ENCODE data around the gene CSNK2A1. TPM values are rescaled to one million over a fixed set of nuclear protein-coding genes. Genes with fewer than 3 reads are reported as not detected.
A peak's percentile ranks its signal among the peaks of the same experiment; 100 is the strongest.
"Not testable (repeated sequence)": the region's sequence is repeated elsewhere in the genome, so short reads cannot be mapped to it uniquely, and the experiment has no call there.

CSNK2A1 gene
- total RNA-seq, 5 donors from 2014 or later (not counting 1 experiment from before 2014, with no cell fraction given) = 73.7 to 84.4 (median 77.4) TPM

DNA sequence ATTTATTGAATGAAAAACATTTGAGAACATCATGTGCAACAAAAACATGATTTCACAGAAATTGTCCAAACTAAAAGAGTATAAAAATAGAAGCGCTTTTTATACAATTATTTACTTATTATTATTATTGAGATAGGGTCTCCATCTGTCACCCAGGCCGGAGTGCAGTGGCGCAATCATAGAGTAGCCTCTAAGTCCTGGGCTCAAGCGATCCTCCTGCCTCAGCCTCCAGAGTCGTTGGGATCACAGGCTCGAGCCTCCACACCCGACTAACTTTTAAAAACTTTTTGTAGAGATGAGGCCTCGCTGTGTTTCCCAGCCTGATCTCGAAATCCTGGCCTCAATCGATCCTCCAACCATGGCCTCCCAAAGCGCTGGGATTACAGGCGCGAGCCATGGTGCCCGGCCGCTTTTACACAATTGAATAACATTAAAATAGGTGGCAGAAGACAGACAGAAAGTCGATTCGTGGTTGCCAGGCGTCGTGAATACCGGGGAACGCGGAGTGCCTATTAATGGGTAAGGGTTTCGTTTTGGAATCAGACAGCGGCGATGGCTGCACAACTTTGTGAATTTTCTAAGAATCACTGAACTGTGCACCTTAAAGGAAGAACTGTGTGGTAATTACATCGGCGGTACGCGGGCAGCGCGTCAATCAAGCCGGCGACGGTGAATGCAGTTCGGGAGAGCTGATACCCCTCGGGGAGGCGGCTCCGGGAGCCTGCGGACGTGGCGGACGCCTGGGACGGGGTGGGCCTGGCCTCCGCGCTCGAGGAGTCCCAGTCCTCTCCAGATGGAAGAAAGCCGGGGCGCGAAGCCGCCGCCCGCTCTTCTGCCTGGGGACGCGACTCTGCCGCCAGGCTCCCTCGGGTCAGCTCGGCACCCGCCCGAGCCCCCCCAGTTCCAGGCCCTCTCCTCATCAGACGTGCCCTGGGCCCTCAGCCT is 82.1 kb downstream of the CSNK2A1 start:
- CTCF ChIA-PET = interaction anchor here in 1 of 2 donors (0.6 to 1.7 kb wide), 6 partner anchors 17 to 195 kb away, joined by 3 to 6 read pairs (median 4); no protein-coding TSS in a partner anchor

DNA sequence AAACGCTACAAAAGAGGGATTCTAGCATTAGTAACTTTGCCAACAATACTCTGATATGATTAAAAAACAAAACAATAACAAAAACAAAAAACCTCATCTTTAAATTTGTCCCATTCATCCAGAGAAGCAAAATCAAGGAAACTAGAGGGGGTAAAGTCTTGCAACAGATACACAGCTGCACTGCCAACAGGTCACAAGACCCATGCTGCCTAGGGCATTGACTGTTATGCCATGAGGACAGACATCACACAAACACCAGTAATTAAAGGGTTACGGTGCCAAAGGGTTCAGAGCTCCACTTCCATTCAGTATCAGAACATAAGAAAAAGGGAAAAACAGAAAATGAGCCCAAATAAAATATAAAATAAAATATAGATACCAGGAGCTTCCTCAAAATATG is 82.9 kb downstream of the CSNK2A1 start:
- Histone ChIP-seq H3K4me3 (ENCODE audit: control insufficient read depth in 1 of 2, extremely low read depth in 1 of 2, low read length in 1 of 2) (no peak overlapping the region), H3K27me3 (replicated peaks in 1 of 2; ENCODE audit: control insufficient read depth in 2 of 2, extremely low read depth in 1 of 2, insufficient read depth in 2 of 2, low read length in 1 of 2) (no peaks in the 10 kb centered on the region), H3K4me1 (ENCODE audit: control insufficient read depth in 1 of 2, extremely low read depth in 1 of 2, insufficient read depth in 2 of 2, low read length in 2 of 2) (peaks cover 27 to 31% of the 10 kb centered on the region in 2 experiments), H3K27ac (ENCODE audit: low read length) (no peak overlapping the region), H3K36me3 (ENCODE audit: control insufficient read depth in 2 of 2, extremely low read depth in 1 of 2, insufficient read depth in 1 of 2, low read length in 1 of 2) (no peaks in the 10 kb centered on the region), H3K9me3 (no peaks in the 10 kb centered on the region)
- no peaks in the 10 kb centered on the region for H3K27me3 Mint-ChIP-seq
- peaks cover 49 to 51% (median 50%) of the 10 kb centered on the region in 3 donors for H3K4me1 Mint-ChIP-seq
- CTCF ChIA-PET = interaction anchor here in 1 of 2 donors (0.6 to 1.4 kb wide), 2 partner anchors 18 to 137 kb away, joined by 3 to 5 read pairs; no protein-coding TSS in a partner anchor
- peak overlapping the region in 1 of 2 donors; percentile 52 for H3K27ac Mint-ChIP-seq
- ATAC-seq (replicated peaks in 1 of 4) = no peak
- peak overlapping the region; percentile 54 to 94 (median 85) for H3K4me3 Mint-ChIP-seq
- POLR2A ChIA-PET = interaction anchor here in 1 of 2 donors (0.6 kb wide), 1 partner anchor 80 kb away, joined by 9 read pairs; the partner anchor contains the start of gene TRIB3
- peaks cover 3% of the 10 kb centered on the region for H3K36me3 Mint-ChIP-seq
- WGBS (ENCODE audit: insufficient coverage) = no CpG with 5 or more reads among the region's 2 CpGs
- no peak for DNase-seq
- H3K9me3 Mint-ChIP-seq = no peaks in the 10 kb centered on the region

More for the DNA sequence above, 82.1 kb downstream of the CSNK2A1 start:
- Mint-ChIP-seq H3K36me3 (no peaks in the 10 kb centered on the region), H3K4me1 (peaks cover 45 to 49% (median 48%) of the 10 kb centered on the region in 3 donors), H3K9me3 (no peaks in the 10 kb centered on the region), H3K27me3 (no peaks in the 10 kb centered on the region), H3K27ac (peak overlapping the region; percentile 89 to 94), H3K4me3 (peak overlapping the region; percentile 85 to 98 (median 94))
- WGBS (ENCODE audit: insufficient coverage) = 8% methylated on average over 56 of the region's 60 CpGs
- peak overlapping the region; percentile 65 for H3K27ac ChIP-seq (ENCODE audit: low read length)
- peaks cover 27 to 31% of the 10 kb centered on the region in 2 experiments for H3K4me1 ChIP-seq (ENCODE audit: control insufficient read depth in 1 of 2, extremely low read depth in 1 of 2, insufficient read depth in 2 of 2, low read length in 2 of 2)
- H3K4me3 ChIP-seq (ENCODE audit: control insufficient read depth in 1 of 2, extremely low read depth in 1 of 2, low read length in 1 of 2) = peak overlapping the region; percentile 65 to 74
- POLR2A ChIA-PET = interaction anchor here in 1 of 2 donors (0.6 kb wide), 1 partner anchor 81 kb away, joined by 9 read pairs; the partner anchor contains the start of gene TRIB3
- H3K27me3 ChIP-seq (replicated peaks in 1 of 2; ENCODE audit: control insufficient read depth in 2 of 2, extremely low read depth in 1 of 2, insufficient read depth in 2 of 2, low read length in 1 of 2) = no peaks in the 10 kb centered on the region
- no peaks in the 10 kb centered on the region for H3K36me3 ChIP-seq (ENCODE audit: control insufficient read depth in 2 of 2, extremely low read depth in 1 of 2, insufficient read depth in 1 of 2, low read length in 1 of 2)
- H3K9me3 ChIP-seq = no peaks in the 10 kb centered on the region
- peak; percentile 37 to 46 (median 40) for ATAC-seq (replicated peaks in 1 of 4)
- peak in 34 of 35 experiments; percentile 7 to 63 (median 36) for DNase-seq

GRCh38 chr20:460180-460579 is 83.4 kb downstream of the CSNK2A1 start:
- no peaks in the 10 kb centered on the region for H3K36me3 ChIP-seq (ENCODE audit: control insufficient read depth in 2 of 2, extremely low read depth in 1 of 2, insufficient read depth in 1 of 2, low read length in 1 of 2)
- DNase-seq (no peak), ATAC-seq (replicated peaks in 1 of 4) (no peak)
- Mint-ChIP-seq H3K27ac (peak overlapping the region in 1 of 2 donors; percentile 52), H3K27me3 (no peaks in the 10 kb centered on the region), H3K4me1 (peaks cover 49 to 51% (median 50%) of the 10 kb centered on the region in 3 donors), H3K4me3 (peak overlapping the region; percentile 54 to 94 (median 85)), H3K9me3 (no peaks in the 10 kb centered on the region), H3K36me3 (peaks cover 3% of the 10 kb centered on the region)
- no peaks in the 10 kb centered on the region for H3K9me3 ChIP-seq
- CTCF ChIA-PET = interaction anchor here in 1 of 2 donors (0.6 to 0.9 kb wide), 4 partner anchors 17 to 399 kb away, joined by 3 read pairs; no protein-coding TSS in a partner anchor
- H3K27ac ChIP-seq (ENCODE audit: low read length) = no peak overlapping the region
- POLR2A ChIA-PET = no interaction called here
- no peaks in the 10 kb centered on the region for H3K27me3 ChIP-seq (replicated peaks in 1 of 2; ENCODE audit: control insufficient read depth in 2 of 2, extremely low read depth in 1 of 2, insufficient read depth in 2 of 2, low read length in 1 of 2)
- H3K4me3 ChIP-seq (ENCODE audit: control insufficient read depth in 1 of 2, extremely low read depth in 1 of 2, low read length in 1 of 2) = no peak overlapping the region
- no CpG with 5 or more reads among the region's 3 CpGs for WGBS (ENCODE audit: insufficient coverage)
- H3K4me1 ChIP-seq (ENCODE audit: control insufficient read depth in 1 of 2, extremely low read depth in 1 of 2, insufficient read depth in 2 of 2, low read length in 2 of 2) = peaks cover 27 to 31% of the 10 kb centered on the region in 2 experiments

DNA sequence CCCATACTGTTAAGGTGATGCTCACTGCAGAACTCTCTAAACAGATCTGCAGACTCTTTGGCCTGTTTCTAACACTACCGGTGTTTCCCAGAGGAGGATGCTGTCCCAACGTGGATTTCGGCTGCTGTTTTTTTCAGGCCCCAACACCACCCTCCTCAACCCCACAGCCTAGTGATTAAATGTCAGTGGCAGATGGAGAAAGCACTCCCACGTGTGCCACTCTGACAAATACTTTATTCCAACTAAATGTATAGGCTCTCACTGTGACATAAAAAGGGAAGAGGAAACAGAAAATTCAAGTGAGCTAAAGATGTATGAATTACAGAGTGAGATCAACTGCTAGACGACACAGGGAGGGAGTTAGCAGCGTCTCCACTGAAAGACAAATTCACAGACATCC is 84.8 kb downstream of the CSNK2A1 start:
- no peaks in the 10 kb centered on the region for H3K27me3 ChIP-seq (replicated peaks in 1 of 2; ENCODE audit: control insufficient read depth in 2 of 2, extremely low read depth in 1 of 2, insufficient read depth in 2 of 2, low read length in 1 of 2)
- H3K36me3 ChIP-seq (ENCODE audit: control insufficient read depth in 2 of 2, extremely low read depth in 1 of 2, insufficient read depth in 1 of 2, low read length in 1 of 2) = no peaks in the 10 kb centered on the region
- H3K4me1 ChIP-seq (ENCODE audit: control insufficient read depth in 1 of 2, extremely low read depth in 1 of 2, insufficient read depth in 2 of 2, low read length in 2 of 2) = peaks cover 27 to 31% of the 10 kb centered on the region in 2 experiments
- CTCF ChIA-PET = interaction anchor here in 1 of 2 donors (0.6 kb wide), 1 partner anchor 103 kb away, joined by 3 read pairs; no protein-coding TSS in a partner anchor
- Mint-ChIP-seq H3K36me3 (peaks cover 3% of the 10 kb centered on the region), H3K4me1 (peaks cover 49 to 53% (median 52%) of the 10 kb centered on the region in 3 donors), H3K4me3 (peak overlapping the region in 1 of 3 donors; percentile 9), H3K9me3 (no peaks in the 10 kb centered on the region), H3K27me3 (no peaks in the 10 kb centered on the region), H3K27ac (no peak overlapping the region)
- WGBS (ENCODE audit: insufficient coverage) = 70% methylated on average over 4 of the region's 6 CpGs
- POLR2A ChIA-PET = no interaction called here
- no peak overlapping the region for H3K27ac ChIP-seq (ENCODE audit: low read length)
- no peak overlapping the region for H3K4me3 ChIP-seq (ENCODE audit: control insufficient read depth in 1 of 2, extremely low read depth in 1 of 2, low read length in 1 of 2)
- no peaks in the 10 kb centered on the region for H3K9me3 ChIP-seq
- DNase-seq (no peak), ATAC-seq (replicated peaks in 1 of 4) (no peak)

DNA sequence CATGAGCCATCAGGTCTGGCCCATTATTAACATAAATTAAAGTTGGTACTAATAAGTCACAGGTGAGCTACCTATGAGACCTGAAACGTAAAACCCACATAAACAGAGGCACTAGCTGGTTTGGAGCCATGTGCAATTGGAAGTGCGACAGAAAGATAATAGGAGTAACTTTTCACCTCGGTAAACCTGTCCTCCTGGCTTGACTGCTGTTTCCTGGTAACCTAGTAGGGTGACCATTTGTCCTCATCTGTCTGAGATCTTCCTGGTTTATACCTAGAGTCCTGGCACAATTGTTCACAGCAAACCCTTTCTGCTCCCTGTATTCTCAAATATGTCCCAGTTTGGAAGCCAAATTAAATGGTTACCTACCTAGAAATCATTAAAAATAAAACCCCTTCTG is 88.6 kb downstream of the CSNK2A1 start:
- Histone ChIP-seq H3K9me3 (no peaks in the 10 kb centered on the region), H3K27ac (ENCODE audit: low read length) (no peak overlapping the region), H3K27me3 (replicated peaks in 1 of 2; ENCODE audit: control insufficient read depth in 2 of 2, extremely low read depth in 1 of 2, insufficient read depth in 2 of 2, low read length in 1 of 2) (no peaks in the 10 kb centered on the region), H3K36me3 (ENCODE audit: control insufficient read depth in 2 of 2, extremely low read depth in 1 of 2, insufficient read depth in 1 of 2, low read length in 1 of 2) (peaks cover 0 to 2% of the 10 kb centered on the region in 2 donors), H3K4me3 (ENCODE audit: control insufficient read depth in 1 of 2, extremely low read depth in 1 of 2, low read length in 1 of 2) (no peak overlapping the region), H3K4me1 (ENCODE audit: control insufficient read depth in 1 of 2, extremely low read depth in 1 of 2, insufficient read depth in 2 of 2, low read length in 2 of 2) (peaks cover 14 to 18% of the 10 kb centered on the region in 2 experiments)
- no peak overlapping the region for H3K4me3 Mint-ChIP-seq
- ATAC-seq (replicated peaks in 1 of 4) = no peak
- H3K27ac Mint-ChIP-seq = no peak overlapping the region
- no peak for DNase-seq
- H3K9me3 Mint-ChIP-seq = no peaks in the 10 kb centered on the region
- POLR2A ChIA-PET = no interaction called here
- 95% methylated on average over 2 of the region's 3 CpGs for WGBS (ENCODE audit: insufficient coverage)
- CTCF ChIA-PET = no interaction called here
- no peaks in the 10 kb centered on the region for H3K27me3 Mint-ChIP-seq
- H3K4me1 Mint-ChIP-seq = peaks cover 34 to 43% (median 42%) of the 10 kb centered on the region in 3 donors
- peaks cover 5% of the 10 kb centered on the region for H3K36me3 Mint-ChIP-seq

DNA sequence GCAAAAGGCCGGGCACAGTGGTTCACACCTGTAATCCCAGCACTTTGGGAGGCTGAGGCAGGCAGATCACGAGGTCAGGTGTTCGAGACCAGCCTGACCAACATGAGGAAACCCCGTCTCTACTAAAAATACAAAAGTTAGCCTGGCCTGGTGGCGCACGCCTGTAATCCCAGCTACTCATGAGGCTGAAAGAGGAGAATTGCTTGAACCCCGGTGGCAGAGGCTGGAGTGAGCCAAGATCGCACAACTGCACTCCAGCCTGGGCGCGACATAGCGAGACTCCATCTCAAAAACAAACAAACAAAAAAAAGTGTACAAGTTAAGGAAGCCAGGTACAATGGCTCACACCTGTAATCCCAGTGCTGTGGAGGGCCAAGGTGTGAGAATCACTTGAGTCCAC is 91.6 kb downstream of the CSNK2A1 start:
- H3K27ac ChIP-seq (ENCODE audit: low read length); H3K27me3 ChIP-seq (replicated peaks in 1 of 2; ENCODE audit: control insufficient read depth in 2 of 2, extremely low read depth in 1 of 2, insufficient read depth in 2 of 2, low read length in 1 of 2); H3K36me3 ChIP-seq (ENCODE audit: control insufficient read depth in 2 of 2, extremely low read depth in 1 of 2, insufficient read depth in 1 of 2, low read length in 1 of 2); ATAC-seq (replicated peaks in 1 of 4); H3K27me3 Mint-ChIP-seq; DNase-seq; H3K4me3 Mint-ChIP-seq; CTCF ChIA-PET; POLR2A ChIA-PET; H3K4me3 ChIP-seq (ENCODE audit: control insufficient read depth in 1 of 2, extremely low read depth in 1 of 2, low read length in 1 of 2); H3K27ac Mint-ChIP-seq; H3K9me3 Mint-ChIP-seq; H3K9me3 ChIP-seq: not testable (repeated sequence)
- H3K4me1 ChIP-seq (ENCODE audit: control insufficient read depth in 1 of 2, extremely low read depth in 1 of 2, insufficient read depth in 2 of 2, low read length in 2 of 2) = peaks cover 0 to 12% of the 10 kb centered on the region in 2 experiments
- Mint-ChIP-seq H3K4me1 (peaks cover 13 to 27% (median 25%) of the 10 kb centered on the region in 3 donors), H3K36me3 (peaks cover 14% of the 10 kb centered on the region)
- WGBS (ENCODE audit: insufficient coverage) = 87% methylated on average over 3 of the region's 11 CpGs
